Stimulated activated CD4-positive, alpha-beta T cell treated with anti-CD3 and anti-CD28 coated beads, Interleukin-2, amount 100 ng/mL, for 4 hours (primary cell): ENCODE measurements around the gene MATN1.
"Not testable (repeated sequence)": the region's sequence is repeated elsewhere in the genome, so short reads cannot be mapped to it uniquely, and the experiment has no call there.

Experiments used
- DNase-seq: peaks from one replicate; pipeline ENCODE4 v3.0.0-alpha.2; 2020; ENCODE audit warnings: low read depth

Gene MATN1

GRCh38 chr1:30723331-30723755 is at the start of gene MATN1:
Gene MATN1, minus strand, starts transcription at chr1:30723585. Its CDS starts 34 bp downstream, at chr1:30723551.
- DNase-seq, result no peak

GRCh38 chr1:30771005-30771404 is 47.6 kb upstream of the MATN1 start:
- no peak for DNase-seq

- no peak for DNase-seq
Observed at GRCh38 chr1:30770150-30770549, 46.8 kb upstream of the MATN1 start.

GRCh38 chr1:30768830-30769718 is 45.7 kb upstream of the MATN1 start:
- no peak for DNase-seq

GRCh38 chr1:30768159-30768829 is 44.9 kb upstream of the MATN1 start:
- DNase-seq, result no peak

GRCh38 chr1:30766948-30767347 is 43.6 kb upstream of the MATN1 start:
- not testable (repeated sequence) for DNase-seq

GRCh38 chr1:30765556-30766434 is 42.4 kb upstream of the MATN1 start:
- DNase-seq, result no peak

- DNase-seq, result no peak
Observed at GRCh38 chr1:30764939-30765555, 41.7 kb upstream of the MATN1 start.

- DNase-seq, result no peak
Observed at GRCh38 chr1:30764396-30764795, 41.0 kb upstream of the MATN1 start.

- DNase-seq, result no peak
Observed at GRCh38 chr1:30763651-30764248, 40.4 kb upstream of the MATN1 start.

- DNase-seq, result no peak
Observed at GRCh38 chr1:30762930-30763650, 39.7 kb upstream of the MATN1 start.

GRCh38 chr1:30762152-30762929 is 39.0 kb upstream of the MATN1 start:
- no peak for DNase-seq

- no peak for DNase-seq
Observed at GRCh38 chr1:30761381-30762151, 38.2 kb upstream of the MATN1 start.

- no peak for DNase-seq
Observed at GRCh38 chr1:30760596-30761324, 37.4 kb upstream of the MATN1 start.

GRCh38 chr1:30759718-30760281 is 36.4 kb upstream of the MATN1 start:
- no peak for DNase-seq

- no peak for DNase-seq
Observed at GRCh38 chr1:30758785-30759380, 35.5 kb upstream of the MATN1 start.

- DNase-seq, result no peak
Observed at GRCh38 chr1:30758121-30758688, 34.8 kb upstream of the MATN1 start.
